DND-41 (cell line): ENCODE measurements around the gene AUTS2.

ENCODE experiments used
- ATAC-seq: fragments of 200-7000 bp; cut with Tn5 transposase; 3 replicates; pipeline ENCODE4 v1.9.1; 2021; ENCODE audit warnings: low read depth; ENCODE audit not compliant: insufficient read depth
- DNase-seq: peaks from one replicate; pipeline ENCODE4 v3.0.0-alpha.2; 2020
- H2AFZ ChIP-seq: 2 replicates; pipeline ENCODE4 v1.6.0; 2012; ENCODE audit warnings: low read depth, low read length
- H3K27ac ChIP-seq: 2 replicates; pipeline ENCODE4 v1.5.1; 2012; ENCODE audit warnings: low read length, inconsistent platforms
- H3K27me3 ChIP-seq: fragments of 200-600 bp; sonication (generic); 2 replicates; pipeline ENCODE4 v1.6.0; 2012; ENCODE audit warnings: low read length, mild to moderate bottlenecking, inconsistent platforms; ENCODE audit not compliant: insufficient read depth, poor library complexity
- H3K36me3 ChIP-seq: 2 replicates; pipeline ENCODE4 v1.5.1; 2012; ENCODE audit warnings: low read length, inconsistent platforms; ENCODE audit not compliant: insufficient read depth
- H3K4me1 ChIP-seq: 2 replicates; pipeline ENCODE4 v1.5.1; 2012; ENCODE audit warnings: mild to moderate bottlenecking, low read length; ENCODE audit not compliant: insufficient read depth
- H3K4me2 ChIP-seq: 2 replicates; pipeline ENCODE4 v1.6.0; 2012; ENCODE audit warnings: mild to moderate bottlenecking, moderate library complexity, low read length, inconsistent platforms; ENCODE audit not compliant: insufficient read depth
- H3K4me3 ChIP-seq, 2 experiments: fragments of 200-600 bp in 1 of 2; shearing (Covaris generic) in 1 of 2; 2 replicates each; pipeline ENCODE4 v1.5.1; 2012 to 2016; ENCODE audit warnings: inconsistent platforms in 2 of 2, low read length in 2 of 2, mild to moderate bottlenecking in 2 of 2, low read depth in 1 of 2, moderate library complexity in 1 of 2
- H3K79me2 ChIP-seq: 2 replicates; pipeline ENCODE4 v1.6.0; 2012; ENCODE audit warnings: low read length, inconsistent platforms; ENCODE audit not compliant: insufficient read depth
- H3K9ac ChIP-seq: 2 replicates; pipeline ENCODE4 v1.6.0; 2012; ENCODE audit warnings: low read depth, mild to moderate bottlenecking, inconsistent platforms, low read length, moderate library complexity
- H3K9me3 ChIP-seq: 2 replicates; pipeline ENCODE4 v1.5.1; 2012; ENCODE audit warnings: low read length, moderate library complexity, mild to moderate bottlenecking, inconsistent platforms; ENCODE audit not compliant: insufficient read depth, severe bottlenecking
- H4K20me1 ChIP-seq: 2 replicates; pipeline ENCODE4 v1.6.0; 2012; ENCODE audit warnings: low read length; ENCODE audit not compliant: insufficient read depth
- EZH2 ChIP-seq: IDR thresholded peaks from 3 replicates; pipeline ENCODE4 v1.6.1; 2012; ENCODE audit warnings: borderline replicate concordance, low read depth, mild to moderate bottlenecking, moderate library complexity, low read length, inconsistent platforms; ENCODE audit not compliant: severe bottlenecking
- TF ChIP-seq, protein P1 (sequence below): IDR thresholded peaks from 2 replicates; pipeline ENCODE4 v1.5.1; 2012; ENCODE audit warnings: borderline replicate concordance, low read length, moderate library complexity, mild to moderate bottlenecking; ENCODE audit not compliant: poor library complexity, severe bottlenecking; ENCODE audit errors: extremely low read depth

Gene AUTS2

DNA sequence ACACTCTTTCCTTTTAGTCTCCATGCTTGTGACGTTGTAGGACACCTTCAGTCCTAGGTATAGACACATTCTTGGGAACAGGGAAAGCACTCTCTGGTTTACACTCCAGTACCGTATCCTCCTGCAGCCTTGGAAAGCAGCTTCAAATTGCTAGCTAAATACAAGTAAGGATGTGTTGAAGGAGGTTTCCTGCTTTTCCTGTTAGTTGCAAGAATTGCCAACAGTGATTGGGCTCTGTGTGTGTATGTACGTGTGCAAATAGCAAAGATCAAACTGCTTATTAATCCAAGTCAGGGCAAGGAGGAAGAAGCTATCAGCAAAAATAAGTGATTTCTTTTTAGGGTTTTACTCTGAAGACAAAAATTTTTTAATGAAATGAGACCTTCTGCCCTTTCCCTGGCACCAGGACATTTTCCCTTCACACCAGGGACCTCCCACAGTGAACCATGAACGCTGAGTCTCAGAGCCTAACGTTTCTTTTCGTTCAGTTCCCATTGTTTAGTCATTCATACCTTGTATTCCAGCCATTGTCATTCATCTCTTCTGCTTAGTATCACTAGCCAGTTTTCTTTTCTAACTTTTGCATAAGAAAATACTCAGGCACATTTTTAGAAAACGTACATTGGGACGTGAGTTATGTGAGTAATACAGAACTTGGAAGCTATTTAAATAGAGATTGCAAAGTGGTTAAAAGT lies 36.9 kb upstream of the AUTS2 start:
- Histone ChIP-seq H3K27me3 (no peaks in the 10 kb centered on the region), H3K9me3 (no peaks in the 10 kb centered on the region), H2AFZ (no peak overlapping the region)

DNA sequence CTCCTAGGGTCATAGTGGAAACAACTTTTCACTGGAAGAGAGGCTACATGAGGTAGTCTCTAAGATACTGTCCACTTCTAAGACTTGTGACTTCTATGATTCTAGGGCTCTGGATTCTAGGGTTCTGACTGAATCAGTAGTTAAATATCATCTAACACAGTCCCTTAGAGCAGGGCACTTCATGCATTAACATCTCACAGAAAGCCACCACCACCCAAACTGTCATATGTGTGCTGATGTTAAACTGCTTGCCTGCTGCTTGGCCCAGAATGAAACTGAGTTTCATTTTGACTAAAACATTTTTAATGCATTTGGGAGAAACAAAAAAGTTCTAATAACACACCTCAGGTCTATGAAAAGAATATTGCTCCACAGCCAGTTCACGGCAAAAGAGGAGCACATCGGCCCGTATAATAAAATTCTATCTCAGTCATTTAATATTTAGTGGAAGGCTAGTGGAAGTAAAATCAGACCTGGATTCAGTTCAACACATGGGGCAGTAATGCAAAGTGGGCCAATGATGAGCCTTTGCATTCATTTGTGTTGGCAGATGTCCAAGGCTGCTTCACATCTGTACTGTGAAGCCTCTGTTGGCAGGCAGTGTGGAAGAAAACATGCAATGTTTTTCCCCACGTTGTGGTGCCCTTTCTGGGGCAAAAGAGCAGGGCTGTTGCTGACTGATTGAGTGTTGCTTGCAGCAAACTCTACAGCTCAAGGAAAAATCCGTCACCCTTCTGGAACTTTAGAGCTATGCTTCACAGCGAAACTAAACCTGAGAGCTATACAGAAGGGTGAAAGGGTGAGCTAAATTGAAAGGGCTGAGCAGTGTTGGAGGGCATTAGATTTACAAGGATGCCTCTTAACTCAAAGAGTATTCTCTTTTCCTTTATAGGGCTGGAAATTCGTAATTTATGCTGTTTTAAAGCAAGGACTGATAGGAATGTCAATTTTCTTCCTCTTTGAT lies 33.5 kb upstream of the AUTS2 start:
- ATAC-seq = peak; percentile 61
- DNase-seq = peak; percentile 22
- Histone ChIP-seq H3K27me3 (peaks cover 4% of the 10 kb centered on the region), H3K79me2 (no peaks in the 10 kb centered on the region), H3K27ac (no peak overlapping the region), H3K4me2 (no peak overlapping the region), H3K4me3 (no peak overlapping the region), H3K4me1 (no peaks in the 10 kb centered on the region), H4K20me1 (no peaks in the 10 kb centered on the region), H2AFZ (no peak overlapping the region), H3K9ac (no peak overlapping the region), H3K9me3 (no peaks in the 10 kb centered on the region), H3K36me3 (no peaks in the 10 kb centered on the region)
- TF ChIP-seq, protein P1, sequence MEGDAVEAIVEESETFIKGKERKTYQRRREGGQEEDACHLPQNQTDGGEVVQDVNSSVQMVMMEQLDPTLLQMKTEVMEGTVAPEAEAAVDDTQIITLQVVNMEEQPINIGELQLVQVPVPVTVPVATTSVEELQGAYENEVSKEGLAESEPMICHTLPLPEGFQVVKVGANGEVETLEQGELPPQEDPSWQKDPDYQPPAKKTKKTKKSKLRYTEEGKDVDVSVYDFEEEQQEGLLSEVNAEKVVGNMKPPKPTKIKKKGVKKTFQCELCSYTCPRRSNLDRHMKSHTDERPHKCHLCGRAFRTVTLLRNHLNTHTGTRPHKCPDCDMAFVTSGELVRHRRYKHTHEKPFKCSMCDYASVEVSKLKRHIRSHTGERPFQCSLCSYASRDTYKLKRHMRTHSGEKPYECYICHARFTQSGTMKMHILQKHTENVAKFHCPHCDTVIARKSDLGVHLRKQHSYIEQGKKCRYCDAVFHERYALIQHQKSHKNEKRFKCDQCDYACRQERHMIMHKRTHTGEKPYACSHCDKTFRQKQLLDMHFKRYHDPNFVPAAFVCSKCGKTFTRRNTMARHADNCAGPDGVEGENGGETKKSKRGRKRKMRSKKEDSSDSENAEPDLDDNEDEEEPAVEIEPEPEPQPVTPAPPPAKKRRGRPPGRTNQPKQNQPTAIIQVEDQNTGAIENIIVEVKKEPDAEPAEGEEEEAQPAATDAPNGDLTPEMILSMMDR = no peak
- TF ChIP-seq EZH2 = no peak

More for the DNA sequence above, 36.9 kb upstream of the AUTS2 start:
- Histone ChIP-seq H3K4me2 (no peak overlapping the region), H3K4me1 (no peaks in the 10 kb centered on the region), H3K79me2 (no peaks in the 10 kb centered on the region), H3K27ac (no peak overlapping the region), H3K9ac (no peak overlapping the region), H3K4me3 (no peak overlapping the region), H3K36me3 (no peaks in the 10 kb centered on the region), H4K20me1 (no peaks in the 10 kb centered on the region)
- no peak for TF ChIP-seq EZH2
- TF ChIP-seq, protein P1 = no peak
- no peak for ATAC-seq
- DNase-seq = no peak

DNA sequence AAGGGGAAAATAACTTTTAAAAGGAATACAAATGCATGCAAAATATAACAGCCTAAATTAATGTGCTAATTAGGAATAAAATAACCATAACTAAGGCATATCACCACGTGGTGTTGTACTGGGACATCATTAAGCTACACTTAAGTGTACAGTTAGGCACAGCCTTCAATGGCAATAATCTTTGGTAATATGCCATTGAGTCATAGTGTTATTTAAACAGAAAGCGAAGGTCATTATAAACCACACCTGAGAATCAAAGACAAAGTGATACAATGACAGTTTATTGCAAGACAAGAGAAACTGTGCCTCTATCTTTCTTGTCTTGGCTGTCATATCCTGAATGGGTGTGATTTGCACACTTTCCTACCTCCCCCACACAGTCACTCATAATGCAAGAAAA lies 30.5 kb upstream of the AUTS2 start:
- no peak overlapping the region for H3K27ac ChIP-seq
- H3K27me3 ChIP-seq = peaks cover 4% of the 10 kb centered on the region
- H3K36me3 ChIP-seq = no peaks in the 10 kb centered on the region
- no peak overlapping the region for H3K4me2 ChIP-seq
- no peaks in the 10 kb centered on the region for H3K4me1 ChIP-seq
- DNase-seq (no peak), ATAC-seq (no peak)
- no peaks in the 10 kb centered on the region for H4K20me1 ChIP-seq
- H2AFZ ChIP-seq = no peak overlapping the region
- no peak overlapping the region for H3K9ac ChIP-seq
- no peaks in the 10 kb centered on the region for H3K79me2 ChIP-seq
- H3K4me3 ChIP-seq = no peak overlapping the region
- TF ChIP-seq EZH2 = no peak
- TF ChIP-seq, protein P1 = no peak
- H3K9me3 ChIP-seq = no peaks in the 10 kb centered on the region
